H9 (cell line): ENCODE results near the gene FREM1. TPM values are rescaled to one million over a fixed set of nuclear protein-coding genes. Genes with fewer than 3 reads are reported as not detected.

Source experiments
- DNase-seq: peaks from one replicate; pipeline ENCODE4 v3.0.0-alpha.2; 2017
- H2AFZ ChIP-seq: one replicate; pipeline ENCODE4 v1.6.1; 2013; ENCODE audit warnings: mild to moderate bottlenecking, low read length, control low read depth, moderate library complexity
- H2AK5ac ChIP-seq: 2 replicates; pipeline ENCODE4 v1.6.1; 2013; ENCODE audit warnings: low read length, control low read depth, mixed read lengths; ENCODE audit not compliant: insufficient read length
- H2BK120ac ChIP-seq: one replicate; pipeline ENCODE4 v1.6.1; 2013; ENCODE audit warnings: low read depth, mild to moderate bottlenecking, low read length, control low read depth, inconsistent platforms; ENCODE audit not compliant: poor library complexity, severe bottlenecking
- H2BK12ac ChIP-seq: 2 replicates; pipeline ENCODE4 v1.6.1; 2013; ENCODE audit warnings: low read length, control low read depth, mixed read lengths, low read depth; ENCODE audit not compliant: insufficient read length
- H2BK15ac ChIP-seq: 2 replicates; pipeline ENCODE4 v1.6.1; 2013; ENCODE audit warnings: low read depth, low read length, control low read depth
- H2BK20ac ChIP-seq: one replicate; pipeline ENCODE4 v1.6.1; 2013; ENCODE audit warnings: low read depth, mild to moderate bottlenecking, low read length, control low read depth, inconsistent platforms; ENCODE audit not compliant: poor library complexity, severe bottlenecking
- H2BK5ac ChIP-seq: 2 replicates; pipeline ENCODE4 v1.6.1; 2013; ENCODE audit warnings: low read length, control low read depth, mixed read lengths; ENCODE audit not compliant: insufficient read length
- H3K14ac ChIP-seq: 2 replicates; pipeline ENCODE4 v1.6.1; 2013; ENCODE audit warnings: low read length, control low read depth; ENCODE audit not compliant: insufficient read depth
- H3K18ac ChIP-seq: 2 replicates; pipeline ENCODE4 v1.6.1; 2013; ENCODE audit warnings: low read depth, mild to moderate bottlenecking, mixed read lengths, low read length, control low read depth; ENCODE audit not compliant: insufficient read length
- H3K23ac ChIP-seq: 2 replicates; pipeline ENCODE4 v1.6.1; 2013; ENCODE audit warnings: low read length, control low read depth, mixed read lengths, low read depth; ENCODE audit not compliant: insufficient read length
- H3K23me2 ChIP-seq: 2 replicates; pipeline ENCODE4 v1.6.1; 2013; ENCODE audit warnings: low read depth, mild to moderate bottlenecking, mixed read lengths, low read length, control low read depth; ENCODE audit not compliant: insufficient read length, poor library complexity, severe bottlenecking
- H3K27ac ChIP-seq: 2 replicates; pipeline ENCODE4 v1.5.1; 2013; ENCODE audit warnings: low read length, control low read depth, mixed read lengths, low read depth; ENCODE audit not compliant: insufficient read length
- H3K27me3 ChIP-seq: 2 replicates; pipeline ENCODE4 v1.6.1; 2013; ENCODE audit warnings: low read length, control low read depth, inconsistent platforms; ENCODE audit not compliant: insufficient read depth
- H3K4ac ChIP-seq: 2 replicates; pipeline ENCODE4 v1.6.1; 2013; ENCODE audit warnings: low read depth, mild to moderate bottlenecking, control low read depth, inconsistent platforms, low read length, moderate library complexity
- H3K4me1 ChIP-seq: 2 replicates; pipeline ENCODE4 v1.6.1; 2013; ENCODE audit warnings: low read length, control low read depth, inconsistent platforms; ENCODE audit not compliant: insufficient read depth
- H3K4me2 ChIP-seq: 2 replicates; pipeline ENCODE4 v1.6.1; 2013; ENCODE audit warnings: low read length, control low read depth, mixed read lengths; ENCODE audit not compliant: insufficient read length, insufficient read depth
- H3K56ac ChIP-seq: 2 replicates; pipeline ENCODE4 v1.6.1; 2013; ENCODE audit warnings: low read depth, mild to moderate bottlenecking, mixed read lengths, low read length, control low read depth; ENCODE audit not compliant: insufficient read length
- H3K79me1 ChIP-seq: 2 replicates; pipeline ENCODE4 v1.6.1; 2013; ENCODE audit warnings: low read depth, mild to moderate bottlenecking, moderate library complexity, low read length, control low read depth, inconsistent platforms; ENCODE audit not compliant: insufficient read depth, poor library complexity, severe bottlenecking
- H3K79me2 ChIP-seq: 2 replicates; pipeline ENCODE4 v1.6.1; 2013; ENCODE audit warnings: low read length, control low read depth, inconsistent platforms; ENCODE audit not compliant: insufficient read depth
- H3K9ac ChIP-seq: 2 replicates; pipeline ENCODE4 v1.6.1; 2013; ENCODE audit warnings: low read length, control low read depth, mixed read lengths; ENCODE audit not compliant: insufficient read length; ENCODE audit errors: extremely low read depth
- H3K9me3 ChIP-seq: one replicate; pipeline ENCODE4 v1.6.1; 2013; ENCODE audit warnings: low read depth, low read length, inconsistent platforms; ENCODE audit not compliant: control insufficient read depth
- H3T11ph ChIP-seq: one replicate; pipeline ENCODE4 v1.6.1; 2013; ENCODE audit warnings: mild to moderate bottlenecking, low read length, control low read depth, inconsistent platforms
- H4K20me1 ChIP-seq: one replicate; pipeline ENCODE4 v1.6.1; 2013; ENCODE audit not compliant: control insufficient read depth, insufficient read length, insufficient read depth
- H4K5ac ChIP-seq: 2 replicates; pipeline ENCODE4 v1.6.1; 2013; ENCODE audit warnings: low read depth, mild to moderate bottlenecking, mixed read lengths, low read length, control low read depth; ENCODE audit not compliant: insufficient read length
- H4K8ac ChIP-seq: replicated peaks from 2 replicates; pipeline ENCODE4 v1.6.1; 2013; ENCODE audit warnings: low read length, control low read depth, mixed read lengths, low read depth; ENCODE audit not compliant: insufficient read length
- H4K91ac ChIP-seq: 2 replicates; pipeline ENCODE4 v1.6.1; 2013; ENCODE audit warnings: low read depth, mild to moderate bottlenecking, moderate library complexity, mixed read lengths, low read length, control low read depth; ENCODE audit not compliant: insufficient read length
- H3K27ac Mint-ChIP-seq, 3 experiments: 2 replicates in 2 of 3; 3 replicates in 1 of 3; pipeline ENCODE4 v1.8.0; 2020 to 2021; ENCODE audit warnings: mixed read lengths in 3 of 3, mild to moderate bottlenecking in 1 of 3, moderate library complexity in 1 of 3
- H3K27me3 Mint-ChIP-seq: 2 replicates; pipeline ENCODE4 v1.8.0; 2021; ENCODE audit warnings: low read depth, mild to moderate bottlenecking, moderate library complexity, mixed read lengths
- H3K36me3 Mint-ChIP-seq, 3 experiments: 2 replicates in 2 of 3; 3 replicates in 1 of 3; pipeline ENCODE4 v1.8.0; 2020 to 2021; ENCODE audit warnings: low read depth in 3 of 3, mixed read lengths in 3 of 3; ENCODE audit not compliant: insufficient read depth in 1 of 3
- H3K4me1 Mint-ChIP-seq, 2 experiments: 2 replicates each; pipeline ENCODE4 v1.8.0; 2020; ENCODE audit warnings: mixed read lengths in 2 of 2
- H3K4me3 Mint-ChIP-seq, 2 experiments: 2 replicates in 1 of 2; 3 replicates in 1 of 2; pipeline ENCODE4 v1.8.0; 2020 to 2021; ENCODE audit warnings: mild to moderate bottlenecking in 2 of 2, mixed read lengths in 2 of 2, moderate library complexity in 1 of 2
- H3K9me3 Mint-ChIP-seq, 2 experiments: 2 replicates in 1 of 2; 3 replicates in 1 of 2; pipeline ENCODE4 v1.8.0; 2020; ENCODE audit warnings: mild to moderate bottlenecking in 2 of 2, mixed read lengths in 2 of 2, moderate library complexity in 1 of 2
- whole genome bisulfite sequencing: extraction: QIAGEN DNeasy Blood & Tissue Kit; methylation state at CpG from one replicate; pipeline ENCODE4 v1.1.7; 2013; ENCODE audit warnings: missing lambda C conversion rate, low lambda C conversion rate, mixed read lengths; ENCODE audit not compliant: insufficient read length; ENCODE audit errors: extremely low coverage; 5-methylcytosine and 5-hydroxymethylcytosine counted together
- total RNA-seq: library from RNA; stranded (reverse); gene quantifications from 2 replicates; pipeline ENCODE4 v1.2.1, GENCODE V29; 2021
- TF ChIP-seq, protein P1 (sequence below): fragments of 200-600 bp; sonication (generic); conservative IDR thresholded peaks from 3 replicates; pipeline ENCODE4 v1.8.0; 2021; ENCODE audit warnings: antibody characterized with exemption, mild to moderate bottlenecking

The FREM1 gene
- total RNA-seq, 1 experiment from 2014 or later, result 0.44 TPM

GRCh38 chr9:14769230-14769571 lies 141.0 kb downstream of the FREM1 start:
- Histone ChIP-seq H4K5ac (no peak overlapping the region), H3K4me2 (no peak overlapping the region), H4K20me1 (no peaks in the 10 kb centered on the region), H4K8ac (no peak overlapping the region), H3K9me3 (no peaks in the 10 kb centered on the region), H2AK5ac (no peak overlapping the region), H2AFZ (no peak overlapping the region), H2BK5ac (no peak overlapping the region), H3K56ac (no peak overlapping the region), H3K23ac (no peak overlapping the region), H3K18ac (no peak overlapping the region), H3K23me2 (no peaks in the 10 kb centered on the region), H3T11ph (no peak overlapping the region), H4K91ac (no peak overlapping the region), H3K4me1 (0 out of 2 replicates have a peak, but pooled peaks cover 3% of the 10 kb centered on the region), H2BK12ac (no peak overlapping the region), H3K79me2 (no peaks in the 10 kb centered on the region), H2BK20ac (no peak overlapping the region), H2BK120ac (no peak overlapping the region), H3K4ac (no peak overlapping the region), H2BK15ac (no peak overlapping the region), H3K14ac (no peak overlapping the region), H3K27ac (no peak overlapping the region), H3K27me3 (no peaks in the 10 kb centered on the region), H3K79me1 (no peaks in the 10 kb centered on the region), H3K9ac (no peak overlapping the region)
- Mint-ChIP-seq H3K27ac (no peak overlapping the region; a peak in 1 of 7 replicates), H3K9me3 (no peaks in the 10 kb centered on the region), H3K27me3 (no peaks in the 10 kb centered on the region), H3K4me1 (peaks cover 6 to 7% of the 10 kb centered on the region in 2 experiments; a peak in 3 of 4 replicates), H3K36me3 (peaks cover 0 to under 1% (median 0%) of the 10 kb centered on the region in 3 experiments; a peak in 1 of 7 replicates), H3K4me3 (no peak overlapping the region)
- DNase-seq, result no peak
- no CpG with 5 or more reads among the region's 3 CpGs for WGBS
- TF ChIP-seq, protein P1, sequence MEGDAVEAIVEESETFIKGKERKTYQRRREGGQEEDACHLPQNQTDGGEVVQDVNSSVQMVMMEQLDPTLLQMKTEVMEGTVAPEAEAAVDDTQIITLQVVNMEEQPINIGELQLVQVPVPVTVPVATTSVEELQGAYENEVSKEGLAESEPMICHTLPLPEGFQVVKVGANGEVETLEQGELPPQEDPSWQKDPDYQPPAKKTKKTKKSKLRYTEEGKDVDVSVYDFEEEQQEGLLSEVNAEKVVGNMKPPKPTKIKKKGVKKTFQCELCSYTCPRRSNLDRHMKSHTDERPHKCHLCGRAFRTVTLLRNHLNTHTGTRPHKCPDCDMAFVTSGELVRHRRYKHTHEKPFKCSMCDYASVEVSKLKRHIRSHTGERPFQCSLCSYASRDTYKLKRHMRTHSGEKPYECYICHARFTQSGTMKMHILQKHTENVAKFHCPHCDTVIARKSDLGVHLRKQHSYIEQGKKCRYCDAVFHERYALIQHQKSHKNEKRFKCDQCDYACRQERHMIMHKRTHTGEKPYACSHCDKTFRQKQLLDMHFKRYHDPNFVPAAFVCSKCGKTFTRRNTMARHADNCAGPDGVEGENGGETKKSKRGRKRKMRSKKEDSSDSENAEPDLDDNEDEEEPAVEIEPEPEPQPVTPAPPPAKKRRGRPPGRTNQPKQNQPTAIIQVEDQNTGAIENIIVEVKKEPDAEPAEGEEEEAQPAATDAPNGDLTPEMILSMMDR, result peak; percentile 70
